ENCODE results near the gene COL15A1. TPM values are rescaled to one million over a fixed set of nuclear protein-coding genes. Genes with fewer than 3 reads are reported as not detected.

Gene COL15A1
- total and polyA plus RNA-seq, 4 donors: 6.3 to 126 (median 36.4) TPM

- H3K36me3 ChIP-seq (ENCODE audit: control insufficient read depth in 1 of 2, insufficient read depth in 2 of 2, low read length in 1 of 2): no peaks in the 10 kb centered on the region
- H3K4me3 ChIP-seq (ENCODE audit: low read length in 2 of 2): no peak overlapping the region
- no peaks in the 10 kb centered on the region for H3K9me3 ChIP-seq (ENCODE audit: control insufficient read depth, low read length)
- 21 to 23% methylated on average over 18 of the region's 18 CpGs for WGBS, 2 donors
- intact Hi-C loops (cut with DNase I): no loop called here
- peak overlapping the region in 1 of 2 donors; percentile 31 for H3K27ac ChIP-seq (ENCODE audit: low read depth in 1 of 2, low read length in 2 of 2)
- peak in 1 of 2 donors; percentile 75 for DNase-seq
- no peaks in the 10 kb centered on the region for H3K27me3 ChIP-seq (ENCODE audit: control insufficient read depth in 1 of 2, insufficient read depth in 2 of 2, low read length in 1 of 2)
- peak; percentile 60 for ATAC-seq (ENCODE audit: low FRiP score)
- peaks cover 0 to 2% of the 10 kb centered on the region in 2 donors for H3K4me1 ChIP-seq (ENCODE audit: control insufficient read depth in 1 of 2, insufficient read depth in 2 of 2, low read length in 2 of 2)
Measured at GRCh38 chr9:98986866-98987651, 43.4 kb downstream of the COL15A1 start.

- ATAC-seq (ENCODE audit: low FRiP score) (peak; percentile 91), DNase-seq (peak; percentile 91 to 93)
- H3K4me3 ChIP-seq (ENCODE audit: low read length in 2 of 2): no peak overlapping the region
- 47 to 50% methylated on average over 13 of the region's 13 CpGs for WGBS, 2 donors
- H3K9me3 ChIP-seq (ENCODE audit: control insufficient read depth, low read length): no peaks in the 10 kb centered on the region
- H3K4me1 ChIP-seq (ENCODE audit: control insufficient read depth in 1 of 2, insufficient read depth in 2 of 2, low read length in 2 of 2): peaks cover 0 to 2% of the 10 kb centered on the region in 2 donors
- no peaks in the 10 kb centered on the region for H3K27me3 ChIP-seq (ENCODE audit: control insufficient read depth in 1 of 2, insufficient read depth in 2 of 2, low read length in 1 of 2)
- H3K27ac ChIP-seq (ENCODE audit: low read depth in 1 of 2, low read length in 2 of 2): peak overlapping the region; percentile 24 to 93
- no peaks in the 10 kb centered on the region for H3K36me3 ChIP-seq (ENCODE audit: control insufficient read depth in 1 of 2, insufficient read depth in 2 of 2, low read length in 1 of 2)
- intact Hi-C loops (cut with DNase I): no loop called here
Measured at GRCh38 chr9:98989036-98990000, 45.6 kb downstream of the COL15A1 start.

- Histone ChIP-seq H3K27me3 (ENCODE audit: control insufficient read depth in 1 of 2, insufficient read depth in 2 of 2, low read length in 1 of 2) (no peaks in the 10 kb centered on the region), H3K9me3 (ENCODE audit: control insufficient read depth, low read length) (no peaks in the 10 kb centered on the region), H3K4me3 (ENCODE audit: low read length in 2 of 2) (no peak overlapping the region), H3K36me3 (ENCODE audit: control insufficient read depth in 1 of 2, insufficient read depth in 2 of 2, low read length in 1 of 2) (no peaks in the 10 kb centered on the region), H3K27ac (ENCODE audit: low read depth in 1 of 2, low read length in 2 of 2) (peak overlapping the region in 1 of 2 donors; percentile 49), H3K4me1 (ENCODE audit: control insufficient read depth in 1 of 2, insufficient read depth in 2 of 2, low read length in 2 of 2) (peaks cover 0 to 2% of the 10 kb centered on the region in 2 donors)
- intact Hi-C loops (cut with DNase I): no loop called here
- WGBS, 2 donors: 91 to 95% methylated on average over 8 of the region's 8 CpGs
- no peak for ATAC-seq (ENCODE audit: low FRiP score)
- DNase-seq: no peak
Measured at GRCh38 chr9:98990181-98990870, 46.6 kb downstream of the COL15A1 start.

GRCh38 chr9:98992107-98992884, 48.6 kb downstream of the COL15A1 start:
- Histone ChIP-seq H3K27me3 (ENCODE audit: control insufficient read depth in 1 of 2, insufficient read depth in 2 of 2, low read length in 1 of 2) (no peaks in the 10 kb centered on the region), H3K4me3 (ENCODE audit: low read length in 2 of 2) (no peak overlapping the region), H3K27ac (ENCODE audit: low read depth in 1 of 2, low read length in 2 of 2) (no peak overlapping the region), H3K36me3 (ENCODE audit: control insufficient read depth in 1 of 2, insufficient read depth in 2 of 2, low read length in 1 of 2) (no peaks in the 10 kb centered on the region), H3K9me3 (ENCODE audit: control insufficient read depth, low read length) (no peaks in the 10 kb centered on the region), H3K4me1 (ENCODE audit: control insufficient read depth in 1 of 2, insufficient read depth in 2 of 2, low read length in 2 of 2) (peaks cover 2 to 4% of the 10 kb centered on the region in 2 donors)
- DNase-seq (peak in 1 of 2 donors; percentile 46), ATAC-seq (ENCODE audit: low FRiP score) (no peak)
- intact Hi-C loops (cut with DNase I): no loop called here
- WGBS, 2 donors: 98 to 99% methylated on average over 28 to 33 of the region's 33 CpGs

GRCh38 chr9:98992885-98993569, 49.3 kb downstream of the COL15A1 start:
- H3K27ac ChIP-seq (ENCODE audit: low read depth in 1 of 2, low read length in 2 of 2): no peak overlapping the region
- H3K4me1 ChIP-seq (ENCODE audit: control insufficient read depth in 1 of 2, insufficient read depth in 2 of 2, low read length in 2 of 2): peaks cover 2 to 4% of the 10 kb centered on the region in 2 donors
- intact Hi-C loops (cut with DNase I): no loop called here

GRCh38 chr9:98993570-98993945, 49.9 kb downstream of the COL15A1 start:
- H3K4me1 ChIP-seq (ENCODE audit: control insufficient read depth in 1 of 2, insufficient read depth in 2 of 2, low read length in 2 of 2): peaks cover 2 to 4% of the 10 kb centered on the region in 2 donors
- 60 to 75% methylated on average over 6 of the region's 6 CpGs for WGBS, 2 donors

More at GRCh38 chr9:98992885-98993569, 49.3 kb downstream of the COL15A1 start:
- no peak overlapping the region for H3K4me3 ChIP-seq (ENCODE audit: low read length in 2 of 2)
- ATAC-seq (ENCODE audit: low FRiP score) (no peak), DNase-seq (no peak)
- no peaks in the 10 kb centered on the region for H3K27me3 ChIP-seq (ENCODE audit: control insufficient read depth in 1 of 2, insufficient read depth in 2 of 2, low read length in 1 of 2)
- WGBS, 2 donors: 85 to 89% methylated on average over 6 of the region's 6 CpGs
- no peaks in the 10 kb centered on the region for H3K9me3 ChIP-seq (ENCODE audit: control insufficient read depth, low read length)
- no peaks in the 10 kb centered on the region for H3K36me3 ChIP-seq (ENCODE audit: control insufficient read depth in 1 of 2, insufficient read depth in 2 of 2, low read length in 1 of 2)

GRCh38 chr9:98994172-98995058, 50.7 kb downstream of the COL15A1 start:
- H3K4me3 ChIP-seq (ENCODE audit: low read length in 2 of 2): no peak overlapping the region
- no peaks in the 10 kb centered on the region for H3K36me3 ChIP-seq (ENCODE audit: control insufficient read depth in 1 of 2, insufficient read depth in 2 of 2, low read length in 1 of 2)
- H3K9me3 ChIP-seq (ENCODE audit: control insufficient read depth, low read length): no peaks in the 10 kb centered on the region
- H3K27ac ChIP-seq (ENCODE audit: low read depth in 1 of 2, low read length in 2 of 2): no peak overlapping the region
- no peaks in the 10 kb centered on the region for H3K27me3 ChIP-seq (ENCODE audit: control insufficient read depth in 1 of 2, insufficient read depth in 2 of 2, low read length in 1 of 2)
- no peak for ATAC-seq (ENCODE audit: low FRiP score)
- intact Hi-C loops (cut with DNase I): loop anchor here (5.0 kb wide), 1 partner anchor 132 kb away; no protein-coding TSS in a partner anchor
- DNase-seq: no peak
- 78 to 81% methylated on average over 12 of the region's 12 CpGs for WGBS, 2 donors
- H3K4me1 ChIP-seq (ENCODE audit: control insufficient read depth in 1 of 2, insufficient read depth in 2 of 2, low read length in 2 of 2): peaks cover 2 to 4% of the 10 kb centered on the region in 2 donors

More at GRCh38 chr9:98993570-98993945, 49.9 kb downstream of the COL15A1 start:
- Histone ChIP-seq H3K36me3 (ENCODE audit: control insufficient read depth in 1 of 2, insufficient read depth in 2 of 2, low read length in 1 of 2) (no peaks in the 10 kb centered on the region), H3K27me3 (ENCODE audit: control insufficient read depth in 1 of 2, insufficient read depth in 2 of 2, low read length in 1 of 2) (no peaks in the 10 kb centered on the region), H3K4me3 (ENCODE audit: low read length in 2 of 2) (no peak overlapping the region), H3K9me3 (ENCODE audit: control insufficient read depth, low read length) (no peaks in the 10 kb centered on the region), H3K27ac (ENCODE audit: low read depth in 1 of 2, low read length in 2 of 2) (no peak overlapping the region)
- no peak for ATAC-seq (ENCODE audit: low FRiP score)
- intact Hi-C loops (cut with DNase I): no loop called here
- peak in 1 of 2 donors; percentile 90 for DNase-seq
